HepG2 (cell line): Measurements from ENCODE around the gene JOSD2. TPM values are rescaled to one million over a fixed set of nuclear protein-coding genes. Genes with fewer than 3 reads are reported as not detected.

Experiments used
- AGO2 ChIP-seq: fragments of 200-400 bp; formaldehyde crosslinking; optimal IDR thresholded peaks from 2 replicates; pipeline ENCODE3; 2017; ENCODE audit warnings: mild to moderate bottlenecking, low read depth, low read length, moderate library complexity
- ETV5 ChIP-seq: IDR thresholded peaks from 2 replicates; pipeline ENCODE4 v1.6.1; 2018; ENCODE audit warnings: missing biosample characterization, missing genetic modification reagents, inconsistent platforms, borderline replicate concordance
- polyA plus RNA-seq, 8 experiments: library from polyadenylated mRNA; depleted of rRNA in 3 of 8; stranded (reverse) in 7 of 8; unstranded in 1 of 8; fragments of >200 nt; fragmentation: Illumina TruSeq in 4 of 8; extraction: Trizol in 4 of 8; gene quantifications; 2 replicates each; pipeline versions ENCODE4 v1.2.1 to v1.2.3, GENCODE V29; 2011 to 2016; ENCODE audit warnings: low read depth in 4 of 8, missing spikeins in 1 of 8, mixed read lengths in 1 of 8; ENCODE audit not compliant: insufficient read depth in 1 of 8
- total RNA-seq, 5 experiments: library from RNA; depleted of rRNA; stranded (reverse); fragments of >200 nt; fragmentation: Illumina TruSeq; extraction: Trizol; gene quantifications; 2 replicates each; pipeline ENCODE4 v1.2.3, GENCODE V29; 2016; ENCODE audit warnings: low read depth in 1 of 5
- TF ChIP-seq, protein P1 (sequence below), 2 experiments: fragments of 450-650 bp in 1 of 2; sonication (generic) in 1 of 2; formaldehyde crosslinking in 1 of 2; IDR thresholded peaks; 2 replicates each; pipeline versions ENCODE4 v1.6.1 to v1.8.0; 2016 to 2022; ENCODE audit warnings: antibody characterized with exemption in 1 of 2, mild to moderate bottlenecking in 1 of 2, missing genetic modification reagents in 1 of 2
- TF ChIP-seq, protein P2 (sequence below): sonication (generic); formaldehyde crosslinking; IDR thresholded peaks from 2 replicates; pipeline ENCODE4 v1.4.0; 2020; ENCODE audit warnings: missing genetic modification reagents
- TF ChIP-seq, protein P3 (sequence below): sonication (generic); formaldehyde crosslinking; IDR thresholded peaks from 2 replicates; pipeline ENCODE4 v1.5.1; 2020; ENCODE audit warnings: missing genetic modification reagents, mild to moderate bottlenecking, borderline replicate concordance
- TF ChIP-seq, protein P4 (sequence below): sonication (generic); formaldehyde crosslinking; IDR thresholded peaks from 2 replicates; pipeline ENCODE4 v1.4.0; 2020; ENCODE audit warnings: low read depth, missing genetic modification reagents
- TF ChIP-seq, protein P5 (sequence below): sonication (generic); formaldehyde crosslinking; IDR thresholded peaks from 2 replicates; pipeline ENCODE4 v1.4.0; 2020; ENCODE audit warnings: missing genetic modification reagents
- TF ChIP-seq, protein P6 (sequence below): sonication (generic); formaldehyde crosslinking; IDR thresholded peaks from 2 replicates; pipeline ENCODE4 v1.4.0; 2020; ENCODE audit warnings: missing genetic modification reagents

The JOSD2 gene
- total and polyA plus RNA-seq, 2 of the 13 experiments (the other 11 are each of a cell fraction or from before 2014, with no cell fraction given) = 2.0 to 4.1 TPM

DNA sequence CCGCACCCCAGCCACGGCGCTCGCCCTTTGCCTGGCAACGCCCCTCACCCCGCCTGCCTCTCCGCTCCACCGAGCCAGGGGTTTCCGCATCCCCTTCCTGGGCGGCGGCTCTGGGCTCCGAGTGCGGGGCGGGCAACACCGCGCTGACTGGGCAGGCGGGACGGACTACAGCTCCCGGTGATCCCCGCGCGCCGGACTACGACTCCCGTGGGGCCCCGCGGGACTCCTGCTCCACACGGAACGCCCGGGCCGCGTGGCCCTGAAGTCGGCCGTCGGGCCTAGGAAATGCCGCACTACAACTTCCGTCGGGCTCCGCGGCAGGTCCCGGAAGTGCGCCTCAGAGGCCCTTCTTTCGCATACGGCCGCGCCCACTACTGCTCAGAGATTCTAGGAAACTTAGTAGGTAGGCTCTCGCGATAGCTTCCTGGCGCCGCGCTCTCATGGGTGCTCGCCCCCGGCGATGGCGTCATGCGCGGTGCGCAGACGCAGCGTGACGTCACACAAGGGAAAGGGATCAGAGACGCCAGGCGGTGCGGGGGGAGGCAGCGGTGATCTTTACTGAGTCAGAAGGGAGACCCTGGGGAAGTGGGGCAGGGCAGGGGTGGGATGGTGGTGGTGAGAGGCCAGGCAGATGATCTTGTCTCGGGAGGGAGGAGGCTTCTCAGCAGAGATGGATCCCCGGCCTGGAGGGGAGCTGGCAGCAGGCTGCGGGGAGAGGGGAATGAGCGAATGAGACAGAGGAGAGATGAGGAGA is at the start of gene JOSD2 (continued):
- TF ChIP-seq, protein P1, sequence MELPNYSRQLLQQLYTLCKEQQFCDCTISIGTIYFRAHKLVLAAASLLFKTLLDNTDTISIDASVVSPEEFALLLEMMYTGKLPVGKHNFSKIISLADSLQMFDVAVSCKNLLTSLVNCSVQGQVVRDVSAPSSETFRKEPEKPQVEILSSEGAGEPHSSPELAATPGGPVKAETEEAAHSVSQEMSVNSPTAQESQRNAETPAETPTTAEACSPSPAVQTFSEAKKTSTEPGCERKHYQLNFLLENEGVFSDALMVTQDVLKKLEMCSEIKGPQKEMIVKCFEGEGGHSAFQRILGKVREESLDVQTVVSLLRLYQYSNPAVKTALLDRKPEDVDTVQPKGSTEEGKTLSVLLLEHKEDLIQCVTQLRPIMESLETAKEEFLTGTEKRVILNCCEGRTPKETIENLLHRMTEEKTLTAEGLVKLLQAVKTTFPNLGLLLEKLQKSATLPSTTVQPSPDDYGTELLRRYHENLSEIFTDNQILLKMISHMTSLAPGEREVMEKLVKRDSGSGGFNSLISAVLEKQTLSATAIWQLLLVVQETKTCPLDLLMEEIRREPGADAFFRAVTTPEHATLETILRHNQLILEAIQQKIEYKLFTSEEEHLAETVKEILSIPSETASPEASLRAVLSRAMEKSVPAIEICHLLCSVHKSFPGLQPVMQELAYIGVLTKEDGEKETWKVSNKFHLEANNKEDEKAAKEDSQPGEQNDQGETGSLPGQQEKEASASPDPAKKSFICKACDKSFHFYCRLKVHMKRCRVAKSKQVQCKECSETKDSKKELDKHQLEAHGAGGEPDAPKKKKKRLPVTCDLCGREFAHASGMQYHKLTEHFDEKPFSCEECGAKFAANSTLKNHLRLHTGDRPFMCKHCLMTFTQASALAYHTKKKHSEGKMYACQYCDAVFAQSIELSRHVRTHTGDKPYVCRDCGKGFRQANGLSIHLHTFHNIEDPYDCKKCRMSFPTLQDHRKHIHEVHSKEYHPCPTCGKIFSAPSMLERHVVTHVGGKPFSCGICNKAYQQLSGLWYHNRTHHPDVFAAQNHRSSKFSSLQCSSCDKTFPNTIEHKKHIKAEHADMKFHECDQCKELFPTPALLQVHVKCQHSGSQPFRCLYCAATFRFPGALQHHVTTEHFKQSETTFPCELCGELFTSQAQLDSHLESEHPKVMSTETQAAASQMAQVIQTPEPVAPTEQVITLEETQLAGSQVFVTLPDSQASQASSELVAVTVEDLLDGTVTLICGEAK (IDR thresholded peaks at IDR 0.05) = no peak
- TF ChIP-seq, protein P1 (CRISPR knock-in tag; IDR thresholded peaks at IDR 0.05) = peak; percentile 59
- TF ChIP-seq ETV5 (peak; percentile 50; the same call in 1 of the 2 replicates), AGO2 (peak; percentile 57)
- TF ChIP-seq, protein P2, sequence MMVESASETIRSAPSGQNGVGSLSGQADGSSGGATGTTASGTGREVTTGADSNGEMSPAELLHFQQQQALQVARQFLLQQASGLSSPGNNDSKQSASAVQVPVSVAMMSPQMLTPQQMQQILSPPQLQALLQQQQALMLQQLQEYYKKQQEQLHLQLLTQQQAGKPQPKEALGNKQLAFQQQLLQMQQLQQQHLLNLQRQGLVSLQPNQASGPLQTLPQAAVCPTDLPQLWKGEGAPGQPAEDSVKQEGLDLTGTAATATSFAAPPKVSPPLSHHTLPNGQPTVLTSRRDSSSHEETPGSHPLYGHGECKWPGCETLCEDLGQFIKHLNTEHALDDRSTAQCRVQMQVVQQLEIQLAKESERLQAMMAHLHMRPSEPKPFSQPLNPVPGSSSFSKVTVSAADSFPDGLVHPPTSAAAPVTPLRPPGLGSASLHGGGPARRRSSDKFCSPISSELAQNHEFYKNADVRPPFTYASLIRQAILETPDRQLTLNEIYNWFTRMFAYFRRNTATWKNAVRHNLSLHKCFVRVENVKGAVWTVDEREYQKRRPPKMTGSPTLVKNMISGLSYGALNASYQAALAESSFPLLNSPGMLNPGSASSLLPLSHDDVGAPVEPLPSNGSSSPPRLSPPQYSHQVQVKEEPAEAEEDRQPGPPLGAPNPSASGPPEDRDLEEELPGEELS (CRISPR knock-in tag) = no peak
- TF ChIP-seq, protein P3, sequence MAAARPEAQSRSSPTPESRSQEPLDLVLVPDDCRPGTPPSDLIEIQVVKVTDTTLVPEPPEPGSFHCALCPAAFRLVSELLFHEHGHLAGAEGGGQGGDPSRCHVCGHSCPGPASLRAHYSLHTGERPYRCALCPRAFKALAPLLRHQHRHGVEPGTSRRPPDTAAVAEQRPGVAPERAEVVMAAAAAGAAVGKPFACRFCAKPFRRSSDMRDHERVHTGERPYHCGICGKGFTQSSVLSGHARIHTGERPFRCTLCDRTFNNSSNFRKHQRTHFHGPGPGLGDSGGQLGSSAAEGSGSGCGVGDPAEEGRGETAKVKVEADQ (CRISPR knock-in tag) = no peak
- TF ChIP-seq, protein P4, sequence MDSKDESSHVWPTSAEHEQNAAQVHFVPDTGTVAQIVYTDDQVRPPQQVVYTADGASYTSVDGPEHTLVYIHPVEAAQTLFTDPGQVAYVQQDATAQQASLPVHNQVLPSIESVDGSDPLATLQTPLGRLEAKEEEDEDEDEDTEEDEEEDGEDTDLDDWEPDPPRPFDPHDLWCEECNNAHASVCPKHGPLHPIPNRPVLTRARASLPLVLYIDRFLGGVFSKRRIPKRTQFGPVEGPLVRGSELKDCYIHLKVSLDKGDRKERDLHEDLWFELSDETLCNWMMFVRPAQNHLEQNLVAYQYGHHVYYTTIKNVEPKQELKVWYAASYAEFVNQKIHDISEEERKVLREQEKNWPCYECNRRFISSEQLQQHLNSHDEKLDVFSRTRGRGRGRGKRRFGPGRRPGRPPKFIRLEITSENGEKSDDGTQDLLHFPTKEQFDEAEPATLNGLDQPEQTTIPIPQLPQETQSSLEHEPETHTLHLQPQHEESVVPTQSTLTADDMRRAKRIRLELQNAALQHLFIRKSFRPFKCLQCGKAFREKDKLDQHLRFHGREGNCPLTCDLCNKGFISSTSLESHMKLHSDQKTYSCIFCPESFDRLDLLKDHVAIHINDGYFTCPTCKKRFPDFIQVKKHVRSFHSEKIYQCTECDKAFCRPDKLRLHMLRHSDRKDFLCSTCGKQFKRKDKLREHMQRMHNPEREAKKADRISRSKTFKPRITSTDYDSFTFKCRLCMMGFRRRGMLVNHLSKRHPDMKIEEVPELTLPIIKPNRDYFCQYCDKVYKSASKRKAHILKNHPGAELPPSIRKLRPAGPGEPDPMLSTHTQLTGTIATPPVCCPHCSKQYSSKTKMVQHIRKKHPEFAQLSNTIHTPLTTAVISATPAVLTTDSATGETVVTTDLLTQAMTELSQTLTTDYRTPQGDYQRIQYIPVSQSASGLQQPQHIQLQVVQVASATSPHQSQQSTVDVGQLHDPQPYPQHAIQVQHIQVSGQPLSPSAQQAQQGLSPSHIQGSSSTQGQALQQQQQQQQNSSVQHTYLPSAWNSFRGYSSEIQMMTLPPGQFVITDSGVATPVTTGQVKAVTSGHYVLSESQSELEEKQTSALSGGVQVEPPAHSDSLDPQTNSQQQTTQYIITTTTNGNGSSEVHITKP (CRISPR knock-in tag) = no peak
- TF ChIP-seq, protein P5, sequence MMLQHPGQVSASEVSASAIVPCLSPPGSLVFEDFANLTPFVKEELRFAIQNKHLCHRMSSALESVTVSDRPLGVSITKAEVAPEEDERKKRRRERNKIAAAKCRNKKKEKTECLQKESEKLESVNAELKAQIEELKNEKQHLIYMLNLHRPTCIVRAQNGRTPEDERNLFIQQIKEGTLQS (CRISPR knock-in tag) = no peak
- TF ChIP-seq, protein P6, sequence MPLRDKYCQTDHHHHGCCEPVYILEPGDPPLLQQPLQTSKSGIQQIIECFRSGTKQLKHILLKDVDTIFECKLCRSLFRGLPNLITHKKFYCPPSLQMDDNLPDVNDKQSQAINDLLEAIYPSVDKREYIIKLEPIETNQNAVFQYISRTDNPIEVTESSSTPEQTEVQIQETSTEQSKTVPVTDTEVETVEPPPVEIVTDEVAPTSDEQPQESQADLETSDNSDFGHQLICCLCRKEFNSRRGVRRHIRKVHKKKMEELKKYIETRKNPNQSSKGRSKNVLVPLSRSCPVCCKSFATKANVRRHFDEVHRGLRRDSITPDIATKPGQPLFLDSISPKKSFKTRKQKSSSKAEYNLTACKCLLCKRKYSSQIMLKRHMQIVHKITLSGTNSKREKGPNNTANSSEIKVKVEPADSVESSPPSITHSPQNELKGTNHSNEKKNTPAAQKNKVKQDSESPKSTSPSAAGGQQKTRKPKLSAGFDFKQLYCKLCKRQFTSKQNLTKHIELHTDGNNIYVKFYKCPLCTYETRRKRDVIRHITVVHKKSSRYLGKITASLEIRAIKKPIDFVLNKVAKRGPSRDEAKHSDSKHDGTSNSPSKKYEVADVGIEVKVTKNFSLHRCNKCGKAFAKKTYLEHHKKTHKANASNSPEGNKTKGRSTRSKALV (CRISPR knock-in tag) = no peak
